Gastroesophageal sphincter (tissue), 4 donors: ENCODE results near the gene AGAP3. TPM values are rescaled to one million over a fixed set of nuclear protein-coding genes. Genes with fewer than 3 reads are reported as not detected.

Experiments used
- ATAC-seq: fragments of 150-250 bp; one replicate; pipeline ENCODE4 v1.9.1; 2016; ENCODE audit warnings: mild to moderate bottlenecking, moderate library complexity
- H3K27ac ChIP-seq, 4 donors: fragments of 200-600 bp; sonication (generic) in 3 of 4; 1 replicate in 3 of 4; 2 replicates in 1 of 4; pipeline ENCODE4 v1.5.1; 2016 to 2019
- H3K27me3 ChIP-seq: fragments of 200-600 bp; sonication (generic); one replicate; pipeline ENCODE4 v1.5.1; 2019
- H3K36me3 ChIP-seq, 2 donors: fragments of 200-600 bp; sonication (generic); one replicate each; pipeline ENCODE4 v1.5.1; 2019; ENCODE audit warnings: control low read depth in 1 of 2
- H3K4me1 ChIP-seq, 3 donors: fragments of 200-600 bp; sonication (generic); 1 replicate in 2 of 3; 2 replicates in 1 of 3; pipeline ENCODE4 v1.5.1; 2016 to 2019; ENCODE audit warnings: control low read depth in 2 of 3
- H3K4me3 ChIP-seq, 2 donors: fragments of 200-600 bp; sonication (generic); one replicate each; pipeline ENCODE4 v1.5.1; 2019; ENCODE audit warnings: mild to moderate bottlenecking in 1 of 2, moderate library complexity in 1 of 2
- H3K9me3 ChIP-seq, 3 donors: fragments of 200-600 bp; sonication (generic); one replicate each; pipeline ENCODE4 v1.5.1; 2017 to 2019; ENCODE audit warnings: control low read depth in 2 of 3
- EP300 ChIP-seq: sonication (generic); formaldehyde crosslinking; IDR thresholded peaks from one replicate; pipeline ENCODE4 v1.6.1; 2017; ENCODE audit warnings: antibody characterized with exemption, mild to moderate bottlenecking
- POLR2A ChIP-seq, 2 donors: fragments of 450-650 bp; IDR thresholded peaks; one replicate each; pipeline ENCODE4 v1.6.1; 2017; ENCODE audit warnings: antibody characterized with exemption in 2 of 2, mild to moderate bottlenecking in 2 of 2, moderate library complexity in 1 of 2
- POLR2AphosphoS5 ChIP-seq: sonication (generic); formaldehyde crosslinking; IDR thresholded peaks from one replicate; pipeline ENCODE4 v1.6.1; 2017; ENCODE audit warnings: antibody characterized with exemption
- WGBS, 2 donors: methylation state at CpG; one replicate each; pipeline ENCODE4 v1.1.5; 2018; ENCODE audit warnings: low coverage in 1 of 2; 5-methylcytosine and 5-hydroxymethylcytosine counted together
- total RNA-seq, 4 donors: library from RNA; depleted of rRNA; stranded (reverse); fragments of >200 nt; gene quantifications; one replicate each; pipeline ENCODE4 v1.1.0, GENCODE V29; 2016
- TF ChIP-seq, protein P1 (sequence below), 4 experiments: fragments of 200-600 bp in 2 of 4; fragments of 450-650 bp in 2 of 4; sonication (generic) in 1 of 4; IDR thresholded peaks; one replicate each; pipeline ENCODE4 v1.5.1; 2017 to 2019; ENCODE audit warnings: antibody characterized with exemption in 4 of 4, mild to moderate bottlenecking in 2 of 4, moderate library complexity in 2 of 4

The AGAP3 gene
- total RNA-seq, 4 donors from 2014 or later: 36.3 to 68.2 (median 55.7) TPM

- H3K4me3 ChIP-seq: no peak overlapping the region
- H3K27ac ChIP-seq: no peak overlapping the region
- TF ChIP-seq POLR2AphosphoS5 (no peak), EP300 (no peak), POLR2A (IDR thresholded peaks at IDR 0.05) (no peak)
- TF ChIP-seq, protein P1, sequence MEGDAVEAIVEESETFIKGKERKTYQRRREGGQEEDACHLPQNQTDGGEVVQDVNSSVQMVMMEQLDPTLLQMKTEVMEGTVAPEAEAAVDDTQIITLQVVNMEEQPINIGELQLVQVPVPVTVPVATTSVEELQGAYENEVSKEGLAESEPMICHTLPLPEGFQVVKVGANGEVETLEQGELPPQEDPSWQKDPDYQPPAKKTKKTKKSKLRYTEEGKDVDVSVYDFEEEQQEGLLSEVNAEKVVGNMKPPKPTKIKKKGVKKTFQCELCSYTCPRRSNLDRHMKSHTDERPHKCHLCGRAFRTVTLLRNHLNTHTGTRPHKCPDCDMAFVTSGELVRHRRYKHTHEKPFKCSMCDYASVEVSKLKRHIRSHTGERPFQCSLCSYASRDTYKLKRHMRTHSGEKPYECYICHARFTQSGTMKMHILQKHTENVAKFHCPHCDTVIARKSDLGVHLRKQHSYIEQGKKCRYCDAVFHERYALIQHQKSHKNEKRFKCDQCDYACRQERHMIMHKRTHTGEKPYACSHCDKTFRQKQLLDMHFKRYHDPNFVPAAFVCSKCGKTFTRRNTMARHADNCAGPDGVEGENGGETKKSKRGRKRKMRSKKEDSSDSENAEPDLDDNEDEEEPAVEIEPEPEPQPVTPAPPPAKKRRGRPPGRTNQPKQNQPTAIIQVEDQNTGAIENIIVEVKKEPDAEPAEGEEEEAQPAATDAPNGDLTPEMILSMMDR (IDR thresholded peaks at IDR 0.05): no peak
- H3K36me3 ChIP-seq: peaks cover 0 to 34% of the 10 kb centered on the region in 2 donors
- no peaks in the 10 kb centered on the region for H3K4me1 ChIP-seq
- H3K27me3 ChIP-seq: peaks cover 36% of the 10 kb centered on the region
- no peak for ATAC-seq
- WGBS, 2 donors: 45 to 63% methylated on average over 2 to 3 of the region's 3 CpGs
- no peaks in the 10 kb centered on the region for H3K9me3 ChIP-seq
These were observed 60.5 kb downstream of the AGAP3 start for GRCh38 chr7:151146761-151147160.

- Histone ChIP-seq H3K27ac (no peak overlapping the region), H3K4me1 (no peaks in the 10 kb centered on the region), H3K4me3 (no peak overlapping the region), H3K27me3 (peaks cover 54% of the 10 kb centered on the region), H3K36me3 (peaks cover 0 to 16% of the 10 kb centered on the region in 2 donors), H3K9me3 (no peaks in the 10 kb centered on the region)
- ATAC-seq: no peak
- TF ChIP-seq, protein P1 (IDR thresholded peaks at IDR 0.05): no peak
- TF ChIP-seq POLR2AphosphoS5 (no peak), EP300 (no peak), POLR2A (IDR thresholded peaks at IDR 0.05) (no peak)
- WGBS, 2 donors: 40% methylated on average over 2 of the region's 22 CpGs; no CpG with 5 or more reads in 1 of the 2 donors
These were observed 62.3 kb downstream of the AGAP3 start for GRCh38 chr7:151148319-151149259.

DNA sequence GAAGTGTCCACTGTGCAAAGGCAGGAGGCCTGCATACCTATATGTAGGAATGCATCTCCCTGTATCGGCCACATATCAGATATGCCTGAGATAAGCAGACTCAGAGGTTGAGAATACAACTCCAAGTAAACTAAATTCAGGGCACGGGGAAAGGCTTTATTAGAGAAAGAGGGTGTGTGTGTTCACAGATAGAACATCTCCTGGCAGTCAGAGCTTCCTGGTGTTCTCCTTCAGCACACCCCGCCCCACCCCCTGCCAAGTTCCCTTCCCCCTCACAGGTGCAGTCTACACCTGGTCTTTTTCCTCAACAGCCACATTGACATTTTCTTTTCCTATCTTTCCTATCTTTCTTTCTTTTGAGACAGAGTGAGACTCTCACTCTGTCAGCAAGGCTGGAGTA lies 64.1 kb downstream of the AGAP3 start:
- WGBS, 2 donors: 63 to 67% methylated on average over 1 of the region's 3 CpGs
- H3K36me3 ChIP-seq: no peaks in the 10 kb centered on the region
- H3K4me1 ChIP-seq: no peaks in the 10 kb centered on the region
- peaks cover 67% of the 10 kb centered on the region for H3K27me3 ChIP-seq
- no peak overlapping the region for H3K4me3 ChIP-seq
- no peaks in the 10 kb centered on the region for H3K9me3 ChIP-seq
- no peak for ATAC-seq
- no peak overlapping the region for H3K27ac ChIP-seq
- TF ChIP-seq EP300: no peak

DNA sequence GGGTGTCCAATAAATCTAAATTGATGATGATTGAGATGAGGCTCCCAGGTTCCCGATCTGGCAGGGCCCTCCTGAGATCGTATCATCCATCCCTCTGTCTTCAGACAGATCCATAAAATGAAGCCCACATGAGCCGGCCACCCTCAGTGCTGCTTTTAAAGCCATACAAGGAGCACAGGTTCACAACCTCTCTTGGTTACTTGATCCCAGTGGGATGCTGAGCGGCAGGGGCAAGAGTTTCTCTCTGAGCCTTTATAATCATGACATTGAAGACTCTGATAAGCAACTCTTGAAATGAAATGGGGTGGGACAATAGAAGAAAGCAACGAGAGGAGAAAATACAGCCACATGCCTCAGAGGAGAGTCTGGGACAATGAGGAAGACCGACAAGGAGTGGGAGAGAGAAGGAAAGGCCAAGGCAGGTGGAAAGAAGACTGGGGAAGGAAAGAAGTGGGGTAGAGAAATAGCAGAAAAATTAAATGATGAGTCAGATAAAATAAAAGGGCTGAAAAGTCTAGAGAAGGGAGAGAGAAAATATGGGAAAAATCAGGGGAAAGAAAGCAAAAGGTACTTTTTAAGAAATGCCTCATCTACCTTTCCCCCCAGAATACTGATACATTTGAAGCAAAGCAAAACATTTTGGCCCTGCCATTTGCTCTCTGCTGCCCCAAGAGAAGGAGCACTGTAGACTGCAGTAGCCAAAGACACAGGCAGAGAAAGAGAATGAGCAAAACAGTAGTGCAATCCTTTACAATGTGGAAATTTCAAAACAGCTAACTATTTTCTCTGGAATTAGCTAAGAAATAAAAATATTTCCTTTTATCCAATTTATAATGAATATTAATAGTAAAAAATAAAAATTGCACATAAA lies 66.6 kb downstream of the AGAP3 start:
- TF ChIP-seq, protein P1 (IDR thresholded peaks at IDR 0.05): no peak
- TF ChIP-seq EP300: no peak
- TF ChIP-seq POLR2AphosphoS5: no peak
- no peak for TF ChIP-seq POLR2A (IDR thresholded peaks at IDR 0.05)
- Histone ChIP-seq H3K4me3 (no peak overlapping the region), H3K27ac (no peak overlapping the region), H3K27me3 (peaks cover 88% of the 10 kb centered on the region), H3K9me3 (no peaks in the 10 kb centered on the region), H3K36me3 (no peaks in the 10 kb centered on the region), H3K4me1 (no peaks in the 10 kb centered on the region)
- WGBS, 2 donors: 41 to 63% methylated on average over 4 to 5 of the region's 6 CpGs
- no peak for ATAC-seq

- Histone ChIP-seq H3K27ac (no peak overlapping the region), H3K36me3 (no peaks in the 10 kb centered on the region), H3K4me1 (no peaks in the 10 kb centered on the region), H3K4me3 (no peak overlapping the region), H3K27me3 (peaks cover 56% of the 10 kb centered on the region), H3K9me3 (no peaks in the 10 kb centered on the region)
- TF ChIP-seq POLR2AphosphoS5 (no peak), POLR2A (IDR thresholded peaks at IDR 0.05) (no peak), EP300 (no peak)
- TF ChIP-seq, protein P1 (IDR thresholded peaks at IDR 0.05): no peak
- no peak for ATAC-seq
- 71 to 75% methylated on average over 4 to 6 of the region's 7 CpGs for WGBS, 2 donors
These were observed 71.5 kb downstream of the AGAP3 start for GRCh38 chr7:151157645-151158329.
